ENCODE data around the gene TUBGCP2.

Gene TUBGCP2

GRCh38 chr10:133343558-133343957 lies 34.9 kb upstream of the TUBGCP2 start:
- no peak for DNase-seq (ENCODE audit: low spot score)

- DNase-seq (ENCODE audit: low spot score), result no peak
Observed at GRCh38 chr10:133342942-133343341, 34.3 kb upstream of the TUBGCP2 start.

- no peak for DNase-seq (ENCODE audit: low spot score)
Observed at GRCh38 chr10:133341983-133342382, 33.3 kb upstream of the TUBGCP2 start.

DNA sequence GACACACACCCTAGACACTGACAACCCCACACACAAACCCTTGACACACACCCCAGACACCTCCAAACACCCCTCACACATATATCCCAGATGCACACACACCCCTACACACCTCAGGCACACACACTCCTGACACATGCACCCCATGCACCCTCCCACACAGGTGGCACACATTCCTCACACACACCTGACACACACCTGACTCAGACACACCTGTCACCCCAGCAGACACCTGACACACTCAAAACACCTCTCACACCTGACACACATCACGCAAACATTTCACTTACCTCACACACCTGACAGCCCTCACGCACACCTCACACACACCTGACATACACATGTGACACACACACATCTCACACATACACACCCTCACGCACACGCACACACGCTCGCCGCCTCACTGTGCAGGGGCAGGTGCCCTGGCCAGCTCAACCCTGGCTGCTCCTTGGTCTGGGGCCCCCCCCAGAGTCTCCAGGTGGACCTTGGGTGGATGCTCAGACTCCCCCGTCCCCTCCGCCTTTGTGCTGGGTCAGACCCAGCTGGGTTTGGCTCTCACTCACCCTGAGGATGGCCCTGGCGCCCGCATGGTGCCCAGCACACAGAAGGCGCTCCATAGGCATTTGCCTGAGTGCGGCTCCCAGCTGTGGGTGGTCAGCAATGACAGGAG lies 31.2 kb upstream of the TUBGCP2 start:
- no peak for DNase-seq (ENCODE audit: low spot score)

DNA sequence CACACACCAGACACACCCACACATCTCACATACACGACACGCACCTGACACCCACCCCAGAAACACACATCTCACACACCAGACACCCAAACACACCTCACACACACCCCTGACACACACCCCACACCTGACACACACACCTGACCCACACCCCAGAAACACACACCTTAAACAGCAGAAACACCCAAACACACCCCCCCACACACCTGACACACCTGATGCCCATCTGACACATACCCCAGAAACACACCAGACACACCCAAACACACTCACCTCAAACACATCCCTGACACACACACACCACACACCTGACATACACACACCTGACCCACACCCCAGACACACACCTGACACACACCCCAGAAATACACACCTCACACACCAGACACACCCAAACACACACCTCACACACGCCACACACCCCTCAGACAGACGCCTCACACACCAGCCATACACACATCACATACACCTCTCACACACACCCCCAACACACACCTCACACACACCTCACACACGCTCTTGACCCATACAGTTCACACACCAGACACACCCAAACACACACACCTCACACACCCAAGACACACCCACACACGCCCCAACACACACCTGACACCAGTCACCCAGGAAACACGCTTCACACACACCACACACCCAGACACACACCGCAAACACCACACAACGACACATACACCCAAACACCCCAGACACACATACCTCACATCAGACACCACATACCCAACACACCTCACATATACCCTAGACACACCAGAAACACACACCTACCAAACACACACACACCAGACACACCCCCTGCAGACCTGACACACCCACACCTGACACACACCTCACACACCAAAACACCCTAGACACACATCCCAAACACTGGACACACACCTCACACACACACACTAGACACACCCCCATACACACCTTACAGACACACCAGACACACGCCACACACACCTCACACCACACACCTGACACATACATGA lies 29.7 kb upstream of the TUBGCP2 start:
- DNase-seq (ENCODE audit: low spot score), result no peak

- no peak for DNase-seq (ENCODE audit: low spot score)
Observed at GRCh38 chr10:133337370-133337725, 28.7 kb upstream of the TUBGCP2 start.

- DNase-seq (ENCODE audit: low spot score), result no peak
Observed at GRCh38 chr10:133336577-133337369, 28.1 kb upstream of the TUBGCP2 start, which contains the start of gene CALY. CALY (minus strand) TSS chr10:133336896; CDS start chr10:133328989, 7,907 bp downstream.

DNA sequence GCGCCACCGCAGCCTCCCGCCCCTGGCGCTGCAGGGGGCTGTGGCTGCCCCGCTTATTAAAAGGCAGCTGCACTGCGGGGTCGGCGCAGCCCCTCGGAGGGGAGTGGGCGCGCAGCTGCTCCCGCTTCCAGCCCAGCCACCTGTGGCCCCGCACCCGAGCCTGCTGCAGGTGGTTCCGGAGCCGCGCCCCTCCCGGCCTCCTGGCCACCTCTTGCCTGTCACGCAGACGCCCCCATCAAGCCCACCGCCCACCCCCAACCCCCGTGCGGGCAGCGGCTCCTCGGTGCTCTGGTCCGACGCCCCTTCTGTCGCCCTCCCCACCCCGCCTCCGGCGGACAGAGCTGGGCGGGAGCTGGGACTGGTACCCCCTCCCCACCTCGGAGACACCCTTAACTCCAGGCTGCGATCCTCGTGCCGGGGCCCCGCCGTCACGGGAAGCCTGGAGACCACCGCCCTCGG lies 27.5 kb upstream of the TUBGCP2 start:
- DNase-seq (ENCODE audit: low spot score), result no peak

DNA sequence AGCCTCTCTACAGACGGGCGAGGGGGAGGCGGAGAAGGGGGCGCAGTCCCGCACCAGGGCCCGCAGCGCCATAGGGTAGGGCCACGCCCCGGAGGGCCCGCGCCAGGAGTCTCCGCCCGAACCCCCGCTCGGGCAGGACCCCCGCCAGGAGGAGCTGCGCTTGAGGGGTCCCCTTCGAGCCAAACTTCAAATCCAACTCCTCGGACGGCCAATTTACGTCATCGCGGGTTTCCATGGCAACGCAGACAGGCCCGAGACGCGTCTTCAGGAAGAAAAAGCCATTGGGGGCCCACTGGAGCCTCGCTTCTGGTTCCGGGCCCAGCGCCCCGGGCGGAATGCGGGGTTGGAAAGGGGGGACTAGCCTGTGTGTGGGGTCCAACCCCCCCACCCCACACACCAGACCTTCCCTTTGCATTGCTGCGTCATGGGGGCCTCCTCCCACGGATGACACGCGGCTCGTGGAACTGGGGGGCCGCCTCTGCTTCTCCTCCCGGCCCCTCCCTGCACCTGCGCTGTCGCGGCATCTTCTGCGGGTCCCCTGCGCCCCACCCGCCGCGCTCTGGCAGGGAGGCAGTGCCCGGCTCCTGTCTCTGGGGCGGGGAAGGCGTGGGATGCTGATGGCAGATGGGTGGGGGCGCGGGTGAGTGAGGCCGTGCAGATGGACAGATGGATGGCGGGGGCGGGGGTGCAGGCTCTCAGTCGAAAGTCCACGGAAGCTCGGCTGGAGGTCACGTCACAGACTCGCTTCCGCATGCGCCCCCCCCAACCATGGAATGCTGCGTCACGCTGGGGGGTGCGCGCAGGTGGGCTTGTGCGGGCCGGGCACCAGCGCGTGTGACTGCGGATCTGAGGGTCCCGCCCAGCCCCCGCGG lies 26.8 kb upstream of the TUBGCP2 start:
- no peak for DNase-seq (ENCODE audit: low spot score)

GRCh38 chr10:133334503-133335245 lies 26.0 kb upstream of the TUBGCP2 start:
- DNase-seq (ENCODE audit: low spot score), result no peak

DNA sequence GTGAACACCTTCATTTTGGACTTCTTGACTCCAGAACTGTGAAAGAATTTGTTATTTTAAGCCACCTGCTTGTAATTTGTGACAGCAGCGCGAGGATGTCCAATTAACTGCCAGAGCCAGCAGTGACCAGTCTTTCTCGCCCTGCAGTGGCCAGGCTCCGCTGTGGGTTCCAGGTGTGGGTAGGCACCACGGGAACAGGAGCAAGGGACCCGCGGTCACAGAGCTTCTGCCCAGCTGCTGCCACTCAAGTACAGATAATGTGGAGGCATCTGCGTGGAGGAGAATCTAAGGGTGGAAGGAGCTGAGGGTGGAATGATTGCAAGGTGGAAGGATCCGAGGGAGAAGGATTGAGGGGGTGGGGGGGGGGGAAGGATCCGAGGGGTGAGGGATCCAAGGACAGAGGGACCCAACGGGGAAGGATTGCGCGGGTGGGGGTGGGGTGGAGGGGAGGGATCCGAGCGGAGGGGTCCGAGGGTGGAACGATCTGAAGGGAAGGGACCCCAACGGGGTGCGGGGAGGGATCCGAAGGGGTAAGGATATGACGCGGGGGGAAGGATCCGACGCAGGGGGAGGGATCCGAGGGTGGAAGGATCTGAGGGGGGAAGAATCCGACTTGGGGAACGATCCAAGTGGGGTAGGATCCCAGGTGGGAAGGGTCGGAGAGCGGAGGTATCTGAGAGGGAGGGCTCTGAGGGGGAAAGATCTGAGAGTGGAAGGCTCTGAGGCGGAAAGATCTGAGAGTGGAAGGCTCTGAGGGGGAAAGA lies 24.4 kb upstream of the TUBGCP2 start:
- DNase-seq (ENCODE audit: low spot score), result no peak

DNA sequence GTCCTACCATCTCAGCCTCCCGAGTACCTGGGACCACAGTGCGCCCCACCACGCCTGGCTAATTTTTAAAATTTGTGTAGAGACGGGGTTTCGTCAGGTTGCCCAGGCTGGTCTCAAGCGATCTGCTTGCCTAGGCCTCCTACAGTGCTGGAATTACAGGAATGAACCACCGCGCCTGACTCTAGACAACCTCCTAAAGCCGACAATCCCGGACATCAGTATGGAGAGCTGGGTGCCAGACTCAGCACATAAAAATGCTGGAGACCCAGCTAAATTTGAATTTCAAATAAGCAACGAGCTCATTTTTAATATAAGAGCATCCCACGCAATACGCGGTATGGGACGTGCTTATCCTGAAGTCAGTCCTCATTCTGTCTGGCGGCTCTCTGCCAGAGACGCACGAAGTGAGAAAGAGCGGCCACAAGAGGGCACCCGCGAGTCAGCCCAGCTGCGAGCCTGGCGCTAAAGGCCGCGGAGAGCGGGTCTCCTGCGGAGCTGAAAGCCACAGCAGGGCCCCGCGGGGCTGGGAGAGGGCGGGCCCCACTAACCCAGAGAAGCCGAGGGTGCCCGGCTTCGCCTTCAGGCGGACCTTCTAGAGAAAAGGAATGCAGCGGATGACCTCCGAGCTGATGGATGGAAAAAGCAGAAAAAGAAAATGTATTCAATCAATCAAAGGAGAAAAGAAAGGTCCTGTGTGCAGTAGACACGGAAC lies 21.0 kb upstream of the TUBGCP2 start:
- DNase-seq (ENCODE audit: low spot score), result peak; percentile 86

DNA sequence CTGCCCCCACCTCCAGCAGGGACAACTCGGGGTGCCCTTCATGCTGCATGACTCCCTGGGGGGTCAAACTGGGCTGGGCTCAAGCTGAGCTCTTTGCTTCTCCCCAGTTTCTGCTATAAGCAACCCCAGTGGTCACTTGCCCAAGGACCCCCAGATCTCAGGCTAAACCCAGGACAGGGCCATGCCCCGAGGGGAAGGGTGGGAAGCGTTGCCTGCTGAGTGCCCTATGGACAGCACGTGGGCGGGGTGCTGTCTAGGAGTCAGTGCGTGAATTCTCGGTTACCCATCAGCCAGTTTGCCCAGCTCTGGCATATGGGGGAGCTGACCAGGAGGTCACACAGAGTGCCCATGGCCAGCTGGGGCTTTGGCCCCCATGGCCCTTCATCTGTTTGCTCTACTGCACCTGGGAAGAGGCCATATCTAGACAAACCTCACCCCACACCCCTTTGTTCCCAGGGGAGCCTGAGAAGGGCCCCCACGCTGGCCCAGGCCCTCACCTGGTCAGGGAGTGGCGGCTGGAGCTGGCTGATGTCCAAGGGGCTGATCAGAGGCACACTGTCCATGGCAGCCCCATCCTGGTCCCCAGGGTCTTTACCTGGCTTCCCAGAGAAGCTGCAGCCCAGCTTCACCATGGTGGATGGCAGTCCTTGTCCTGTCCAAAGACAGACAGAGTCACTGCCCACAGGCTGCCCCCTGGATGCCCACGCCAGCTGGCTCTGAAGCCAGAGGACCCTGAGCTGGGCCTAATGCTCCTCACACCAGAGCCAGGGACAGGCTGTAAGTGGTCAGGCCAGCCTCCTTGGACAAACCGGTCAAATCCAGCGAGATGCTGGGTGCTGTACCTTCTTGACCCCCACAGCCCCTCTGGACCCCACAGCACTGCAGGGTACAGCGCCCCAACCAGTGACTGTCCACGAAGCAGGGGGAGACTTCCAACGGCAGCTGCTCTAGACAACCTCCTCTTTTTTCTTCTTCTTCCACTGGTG lies 20.0 kb upstream of the TUBGCP2 start:
- no peak for DNase-seq (ENCODE audit: low spot score)

DNA sequence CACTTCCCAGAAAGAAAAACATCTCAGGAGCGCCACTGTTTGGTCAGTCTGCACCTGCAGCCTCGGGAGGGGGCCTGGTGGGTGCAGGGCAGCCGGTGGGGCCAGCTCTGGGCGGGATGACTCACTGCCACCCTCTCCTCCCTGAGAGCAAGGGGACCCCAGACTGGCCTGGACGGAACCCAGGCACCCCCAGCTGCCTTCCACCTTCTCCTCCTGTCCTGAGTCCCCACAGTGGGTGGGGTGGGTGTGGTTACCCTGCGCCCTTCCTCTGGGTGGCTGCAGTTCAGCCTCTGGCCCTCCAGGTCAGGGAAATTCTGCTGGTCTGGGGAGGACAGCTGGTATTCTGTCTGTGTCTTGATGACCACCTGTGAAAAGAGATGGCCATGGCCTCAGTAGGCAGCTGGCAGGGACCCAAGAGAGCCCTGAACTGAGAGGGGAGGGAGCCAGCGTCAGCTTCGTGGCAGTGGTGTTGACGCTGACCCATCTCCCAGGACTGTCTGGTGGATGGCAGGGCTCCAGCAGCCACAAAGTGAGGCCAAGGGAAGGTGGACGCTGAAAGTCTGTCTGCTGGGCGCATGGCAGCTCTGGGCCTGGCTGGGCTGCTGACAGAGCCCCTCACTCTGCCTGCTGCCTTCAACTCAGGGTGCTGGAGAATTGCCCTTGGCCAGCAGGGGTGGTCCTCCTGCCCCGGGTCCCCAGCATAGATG lies 19.1 kb upstream of the TUBGCP2 start:
- no peak for DNase-seq (ENCODE audit: low spot score)

DNA sequence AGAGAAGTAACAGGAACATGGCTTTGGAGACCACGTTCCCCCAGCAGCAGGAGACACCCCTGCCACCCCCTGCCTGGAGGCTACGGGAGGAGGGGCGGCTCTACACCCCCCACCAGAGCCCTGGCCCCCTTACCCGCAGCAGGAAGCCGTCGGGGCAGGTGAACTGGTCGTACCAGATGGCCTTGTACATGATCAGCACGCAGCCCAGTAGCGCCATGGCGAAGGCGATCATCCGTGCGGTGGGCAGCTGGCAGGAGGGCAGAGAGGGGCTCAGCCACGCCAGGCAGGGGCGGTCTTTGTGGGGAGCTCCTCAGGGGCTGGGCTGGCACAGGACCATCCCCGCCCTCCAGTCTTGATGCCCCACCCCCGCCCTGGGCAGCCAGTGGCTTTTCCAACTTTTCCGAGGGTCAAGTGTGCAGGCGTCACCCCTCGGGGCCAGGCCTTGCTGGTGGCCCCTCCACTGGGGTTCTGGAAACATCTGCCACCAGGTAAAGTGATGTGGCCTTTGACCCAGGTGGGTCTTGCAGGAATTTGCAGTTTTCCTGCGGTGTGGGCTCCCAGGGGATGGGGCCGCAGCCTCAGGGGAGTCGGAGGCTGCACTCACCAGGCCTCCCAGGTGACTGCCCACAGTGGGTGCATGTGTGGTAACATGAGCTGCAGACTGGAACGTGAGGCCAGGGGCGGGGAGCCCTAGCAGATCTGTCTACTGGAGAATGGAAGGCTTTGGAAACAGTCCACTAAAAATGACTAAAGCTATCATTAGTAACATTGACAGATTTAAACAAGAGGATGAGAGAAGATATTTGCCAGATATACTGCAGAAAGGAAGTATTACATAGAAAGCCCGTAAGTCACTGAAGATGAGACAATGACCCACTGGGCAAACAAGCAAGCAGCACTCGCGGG lies 18.3 kb upstream of the TUBGCP2 start:
- no peak for DNase-seq (ENCODE audit: low spot score)

DNA sequence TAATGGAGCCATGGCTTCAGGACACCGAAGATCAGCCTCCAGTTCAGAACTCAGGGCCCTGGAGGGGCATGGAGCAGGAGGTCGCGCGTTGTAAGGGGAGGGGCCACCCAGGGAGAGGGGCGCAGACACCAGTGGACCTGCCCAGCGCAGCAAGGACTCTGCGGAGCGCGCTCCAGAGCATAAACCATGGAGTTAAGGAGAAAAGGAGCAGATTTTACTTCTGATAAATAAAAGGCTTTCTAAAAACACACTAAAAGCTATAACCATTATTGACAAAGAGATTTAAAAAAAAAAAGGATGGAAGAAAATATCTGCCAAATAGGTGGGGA lies 17.5 kb upstream of the TUBGCP2 start:
- no peak for DNase-seq (ENCODE audit: low spot score)

All from LoVo (cell line).